Gastroesophageal sphincter (tissue), 4 donors: ENCODE results near the gene DCX. TPM values are rescaled to one million over a fixed set of nuclear protein-coding genes. Genes with fewer than 3 reads are reported as not detected.

ENCODE experiments used
- ATAC-seq: fragments of 150-250 bp; one replicate; pipeline ENCODE4 v1.9.1; 2016; ENCODE audit warnings: mild to moderate bottlenecking, moderate library complexity
- H3K27ac ChIP-seq, 4 donors: fragments of 200-600 bp; sonication (generic) in 3 of 4; 1 replicate in 3 of 4; 2 replicates in 1 of 4; pipeline ENCODE4 v1.5.1; 2016 to 2019
- H3K27me3 ChIP-seq: fragments of 200-600 bp; sonication (generic); one replicate; pipeline ENCODE4 v1.5.1; 2019
- H3K36me3 ChIP-seq, 2 donors: fragments of 200-600 bp; sonication (generic); one replicate each; pipeline ENCODE4 v1.5.1; 2019; ENCODE audit warnings: control low read depth in 1 of 2
- H3K4me1 ChIP-seq, 3 donors: fragments of 200-600 bp; sonication (generic); 1 replicate in 2 of 3; 2 replicates in 1 of 3; pipeline ENCODE4 v1.5.1; 2016 to 2019; ENCODE audit warnings: control low read depth in 2 of 3
- H3K4me3 ChIP-seq, 2 donors: fragments of 200-600 bp; sonication (generic); one replicate each; pipeline ENCODE4 v1.5.1; 2019; ENCODE audit warnings: mild to moderate bottlenecking in 1 of 2, moderate library complexity in 1 of 2
- H3K9me3 ChIP-seq, 3 donors: fragments of 200-600 bp; sonication (generic); one replicate each; pipeline ENCODE4 v1.5.1; 2017 to 2019; ENCODE audit warnings: control low read depth in 2 of 3
- CTCF ChIP-seq, 4 experiments: fragments of 200-600 bp in 2 of 4; fragments of 450-650 bp in 2 of 4; sonication (generic) in 1 of 4; IDR thresholded peaks; one replicate each; pipeline ENCODE4 v1.5.1; 2017 to 2019; ENCODE audit warnings: antibody characterized with exemption in 4 of 4, mild to moderate bottlenecking in 2 of 4, moderate library complexity in 2 of 4
- EP300 ChIP-seq: sonication (generic); formaldehyde crosslinking; IDR thresholded peaks from one replicate; pipeline ENCODE4 v1.6.1; 2017; ENCODE audit warnings: antibody characterized with exemption, mild to moderate bottlenecking
- POLR2A ChIP-seq, 2 donors: fragments of 450-650 bp; IDR thresholded peaks; one replicate each; pipeline ENCODE4 v1.6.1; 2017; ENCODE audit warnings: antibody characterized with exemption in 2 of 2, mild to moderate bottlenecking in 2 of 2, moderate library complexity in 1 of 2
- POLR2AphosphoS5 ChIP-seq: sonication (generic); formaldehyde crosslinking; IDR thresholded peaks from one replicate; pipeline ENCODE4 v1.6.1; 2017; ENCODE audit warnings: antibody characterized with exemption
- WGBS, 2 donors: methylation state at CpG; one replicate each; pipeline ENCODE4 v1.1.5; 2018; ENCODE audit warnings: low coverage in 1 of 2; 5-methylcytosine and 5-hydroxymethylcytosine counted together
- total RNA-seq, 4 donors: library from RNA; depleted of rRNA; stranded (reverse); fragments of >200 nt; gene quantifications; one replicate each; pipeline ENCODE4 v1.1.0, GENCODE V29; 2016

Gene DCX
- total RNA-seq, 4 donors from 2014 or later: under 0.01 TPM; not detected in 3

DNA sequence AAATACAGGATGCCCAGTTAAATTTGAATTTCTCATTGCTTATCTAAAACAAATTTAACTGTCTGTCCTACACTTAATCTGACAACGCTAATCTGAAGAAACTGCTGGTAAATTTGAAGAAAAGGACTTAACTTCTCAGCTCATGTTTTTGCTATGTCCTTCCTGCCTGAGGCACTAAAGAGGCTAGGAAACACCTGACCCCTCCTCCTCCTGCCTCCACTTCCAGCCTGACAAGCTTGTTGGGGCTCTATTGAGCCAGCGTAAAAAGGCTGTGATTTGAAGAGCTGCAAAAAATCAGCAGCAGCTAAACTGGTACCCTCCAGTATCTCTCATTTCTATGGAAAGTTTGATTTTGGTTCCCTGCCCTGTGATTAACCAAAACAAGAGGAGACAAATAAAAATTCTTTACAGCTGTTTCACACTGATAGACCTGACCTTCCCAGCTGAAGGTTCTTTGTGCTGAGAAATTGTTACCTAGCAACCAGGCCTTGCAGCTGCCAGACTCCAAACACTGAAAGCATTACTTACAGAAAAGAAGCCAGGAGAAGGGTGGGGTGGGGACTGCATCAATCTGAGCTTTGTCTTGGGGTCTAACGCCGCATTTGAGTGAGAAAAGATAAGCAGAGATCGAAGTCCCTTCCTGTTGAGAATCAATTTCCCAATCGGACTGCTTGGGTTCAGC is 35.0 kb downstream of the DCX start:
- H3K4me3 ChIP-seq: no peak overlapping the region
- H3K36me3 ChIP-seq: no peaks in the 10 kb centered on the region
- no peak for ATAC-seq
- WGBS, 2 donors: 33 to 38% methylated on average over 2 to 3 of the region's 6 CpGs
- TF ChIP-seq CTCF (IDR thresholded peaks at IDR 0.05) (no peak), POLR2AphosphoS5 (no peak), EP300 (no peak), POLR2A (IDR thresholded peaks at IDR 0.05) (no peak)
- H3K27me3 ChIP-seq: no peaks in the 10 kb centered on the region
- H3K9me3 ChIP-seq: no peaks in the 10 kb centered on the region
- no peaks in the 10 kb centered on the region for H3K4me1 ChIP-seq
- no peak overlapping the region for H3K27ac ChIP-seq

- ATAC-seq: no peak
- 29 to 40% methylated on average over 3 of the region's 3 CpGs for WGBS, 2 donors
- Histone ChIP-seq H3K27me3 (no peaks in the 10 kb centered on the region), H3K9me3 (no peaks in the 10 kb centered on the region), H3K4me1 (no peaks in the 10 kb centered on the region), H3K4me3 (no peak overlapping the region), H3K36me3 (no peaks in the 10 kb centered on the region), H3K27ac (no peak overlapping the region)
- TF ChIP-seq POLR2AphosphoS5: no peak
- TF ChIP-seq CTCF (IDR thresholded peaks at IDR 0.05): no peak
- TF ChIP-seq POLR2A (IDR thresholded peaks at IDR 0.05): no peak
- TF ChIP-seq EP300: no peak
Measured at GRCh38 chrX:111376486-111376885, 35.5 kb downstream of the DCX start.

- 38 to 43% methylated on average over 1 to 2 of the region's 2 CpGs for WGBS, 2 donors
- Histone ChIP-seq H3K4me3 (no peak overlapping the region), H3K27ac (no peak overlapping the region), H3K4me1 (no peaks in the 10 kb centered on the region), H3K36me3 (no peaks in the 10 kb centered on the region), H3K27me3 (no peaks in the 10 kb centered on the region), H3K9me3 (no peaks in the 10 kb centered on the region)
- ATAC-seq: no peak
- TF ChIP-seq EP300 (no peak), POLR2A (IDR thresholded peaks at IDR 0.05) (no peak), CTCF (IDR thresholded peaks at IDR 0.05) (no peak), POLR2AphosphoS5 (no peak)
Measured at GRCh38 chrX:111375747-111376146, 36.2 kb downstream of the DCX start.

DNA sequence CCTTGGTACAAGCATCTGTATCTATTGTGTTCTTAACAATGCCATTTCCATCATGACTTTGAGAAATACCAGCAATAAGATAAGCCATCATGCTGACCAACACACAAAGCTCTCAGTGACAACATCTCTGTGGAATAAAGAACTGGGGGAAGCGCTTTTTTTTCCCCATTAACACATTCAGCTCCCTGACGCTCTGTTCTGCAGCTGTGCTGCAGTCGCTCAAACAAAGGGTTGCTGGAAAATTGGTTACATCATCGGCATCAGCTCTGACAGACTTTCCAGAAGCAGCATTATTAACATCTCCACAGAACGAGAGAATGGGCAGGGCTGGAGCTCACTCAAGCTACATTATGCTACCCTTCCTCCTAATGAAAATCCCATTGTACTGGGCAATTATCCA is 39.9 kb downstream of the DCX start:
- no peaks in the 10 kb centered on the region for H3K9me3 ChIP-seq
- H3K27me3 ChIP-seq: no peaks in the 10 kb centered on the region
- no peak overlapping the region for H3K4me3 ChIP-seq
- no peaks in the 10 kb centered on the region for H3K36me3 ChIP-seq
- no peak overlapping the region for H3K27ac ChIP-seq
- WGBS, 2 donors: 47 to 75% methylated on average over 2 to 5 of the region's 5 CpGs
- no peak for ATAC-seq
- no peak for TF ChIP-seq POLR2AphosphoS5
- TF ChIP-seq CTCF (IDR thresholded peaks at IDR 0.05): no peak
- TF ChIP-seq POLR2A (IDR thresholded peaks at IDR 0.05): no peak
- TF ChIP-seq EP300: no peak
- H3K4me1 ChIP-seq: no peaks in the 10 kb centered on the region

DNA sequence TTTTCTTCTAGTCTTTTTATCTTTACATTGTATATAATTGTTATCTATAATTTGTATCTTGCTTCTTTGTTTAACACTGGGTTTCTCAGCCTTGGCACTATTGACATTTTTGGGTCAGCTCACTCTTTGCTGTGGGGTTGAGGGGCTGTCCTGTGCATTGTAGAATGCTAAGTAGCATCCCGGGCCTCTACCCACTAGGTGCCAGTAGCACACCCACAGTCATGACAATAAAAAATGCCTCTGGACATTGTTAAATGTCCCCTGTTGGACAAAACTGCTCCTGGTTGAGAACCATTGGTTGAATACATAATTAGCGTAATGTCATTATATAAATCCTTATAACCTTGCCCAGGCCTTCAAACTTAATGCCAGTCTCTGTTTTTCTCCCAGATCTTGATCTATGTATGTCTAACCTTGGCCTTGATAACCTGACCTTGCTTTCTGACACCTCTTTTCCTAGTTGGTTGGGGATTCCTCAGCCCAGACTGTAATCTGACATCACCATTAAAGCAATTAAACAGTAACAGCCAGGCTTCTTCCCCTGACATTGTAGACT is 46.1 kb downstream of the DCX start:
- H3K27me3 ChIP-seq: no peaks in the 10 kb centered on the region
- no peak overlapping the region for H3K4me3 ChIP-seq
- no peak for ATAC-seq
- WGBS, 2 donors: 80 to 88% methylated on average over 1 to 2 of the region's 2 CpGs
- H3K36me3 ChIP-seq: no peaks in the 10 kb centered on the region
- H3K9me3 ChIP-seq: no peaks in the 10 kb centered on the region
- no peak for TF ChIP-seq POLR2AphosphoS5
- no peak for TF ChIP-seq POLR2A (IDR thresholded peaks at IDR 0.05)
- TF ChIP-seq EP300: no peak
- TF ChIP-seq CTCF (IDR thresholded peaks at IDR 0.05): no peak
- H3K4me1 ChIP-seq: no peaks in the 10 kb centered on the region
- no peak overlapping the region for H3K27ac ChIP-seq
